SK-N-SH treated with all-trans-retinoic acid at 6 μM for 48 hours (cell line): ENCODE measurements around the gene MED8.

Experiments
- ARNTL ChIP-seq: fragments of 450-650 bp; formaldehyde crosslinking; IDR thresholded peaks from 2 replicates; pipeline ENCODE4 v1.5.0; 2020; ENCODE audit warnings: low read depth, mild to moderate bottlenecking, moderate library complexity, borderline replicate concordance
- BACH2 ChIP-seq: fragments of 250-450 bp; sonication (Bioruptor Pico); IDR thresholded peaks from 2 replicates; pipeline ENCODE4 v1.9.0; 2021; ENCODE audit warnings: mild to moderate bottlenecking, borderline replicate concordance
- CREB5 ChIP-seq: fragments of 250-450 bp; sonication (Bioruptor Pico); IDR thresholded peaks from 2 replicates; pipeline ENCODE4 v1.5.1; 2020; ENCODE audit warnings: low read depth, mild to moderate bottlenecking, moderate library complexity
- ESRRG ChIP-seq: fragments of 250-450 bp; sonication (Bioruptor Pico); IDR thresholded peaks from 2 replicates; pipeline ENCODE4 v1.6.1; 2021; ENCODE audit warnings: mild to moderate bottlenecking
- GLIS3 ChIP-seq: fragments of 250-450 bp; sonication (Bioruptor Pico); IDR thresholded peaks from 2 replicates; pipeline ENCODE4 v1.5.0; 2020; ENCODE audit warnings: mild to moderate bottlenecking, moderate library complexity
- PATZ1 ChIP-seq: fragments of 250-450 bp; sonication (Bioruptor Pico); IDR thresholded peaks from 2 replicates; pipeline ENCODE4 v1.8.0; 2020; ENCODE audit warnings: mild to moderate bottlenecking, moderate library complexity, borderline replicate concordance
- POU6F1 ChIP-seq: fragments of 250-450 bp; sonication (Bioruptor Pico); IDR thresholded peaks from 2 replicates; pipeline ENCODE4 v1.8.0; 2021; ENCODE audit warnings: low read depth, mild to moderate bottlenecking, moderate library complexity, borderline replicate concordance
- PPARA ChIP-seq: fragments of 250-450 bp; sonication (Bioruptor Pico); IDR thresholded peaks from 2 replicates; pipeline ENCODE4 v1.5.0; 2020; ENCODE audit warnings: mild to moderate bottlenecking, borderline replicate concordance
- RARB ChIP-seq: fragments of 250-450 bp; sonication (Bioruptor Pico); IDR thresholded peaks from 2 replicates; pipeline ENCODE4 v1.8.0; 2021; ENCODE audit warnings: mild to moderate bottlenecking, moderate library complexity
- SNAI2 ChIP-seq: fragments of 250-450 bp; sonication (Bioruptor Pico); IDR thresholded peaks from 2 replicates; pipeline ENCODE4 v1.5.0; 2020; ENCODE audit warnings: mild to moderate bottlenecking, moderate library complexity
- TCF4 ChIP-seq: fragments of 250-450 bp; sonication (Bioruptor Pico); IDR thresholded peaks from 2 replicates; pipeline ENCODE4 v1.8.0; 2021; ENCODE audit warnings: mild to moderate bottlenecking, moderate library complexity, borderline replicate concordance
- ZC3H10 ChIP-seq: fragments of 250-450 bp; sonication (Bioruptor Pico); IDR thresholded peaks from 2 replicates; pipeline ENCODE4 v1.5.1; 2021; ENCODE audit warnings: mild to moderate bottlenecking, moderate library complexity
- ZFP30 ChIP-seq: fragments of 450-650 bp; formaldehyde crosslinking; IDR thresholded peaks from 2 replicates; pipeline ENCODE4 v1.5.0; 2022; ENCODE audit warnings: mild to moderate bottlenecking, moderate library complexity

- TF ChIP-seq RARB (no peak), GLIS3 (CRISPR knock-in tag) (no peak), ZFP30 (CRISPR knock-in tag) (no peak), ZC3H10 (CRISPR knock-in tag) (no peak), CREB5 (CRISPR knock-in tag) (no peak), ARNTL (CRISPR knock-in tag) (no peak), SNAI2 (no peak), BACH2 (CRISPR knock-in tag) (no peak), ESRRG (CRISPR knock-in tag) (no peak), TCF4 (CRISPR knock-in tag) (no peak), PATZ1 (CRISPR knock-in tag) (no peak), PPARA (CRISPR knock-in tag) (no peak), POU6F1 (CRISPR knock-in tag) (no peak)
Observed at GRCh38 chr1:43358121-43358745, 31.4 kb downstream of the MED8 start.
